ENCODE measurements around the gene CERS1.

CERS1 gene, protein sequence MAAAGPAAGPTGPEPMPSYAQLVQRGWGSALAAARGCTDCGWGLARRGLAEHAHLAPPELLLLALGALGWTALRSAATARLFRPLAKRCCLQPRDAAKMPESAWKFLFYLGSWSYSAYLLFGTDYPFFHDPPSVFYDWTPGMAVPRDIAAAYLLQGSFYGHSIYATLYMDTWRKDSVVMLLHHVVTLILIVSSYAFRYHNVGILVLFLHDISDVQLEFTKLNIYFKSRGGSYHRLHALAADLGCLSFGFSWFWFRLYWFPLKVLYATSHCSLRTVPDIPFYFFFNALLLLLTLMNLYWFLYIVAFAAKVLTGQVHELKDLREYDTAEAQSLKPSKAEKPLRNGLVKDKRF

DNA sequence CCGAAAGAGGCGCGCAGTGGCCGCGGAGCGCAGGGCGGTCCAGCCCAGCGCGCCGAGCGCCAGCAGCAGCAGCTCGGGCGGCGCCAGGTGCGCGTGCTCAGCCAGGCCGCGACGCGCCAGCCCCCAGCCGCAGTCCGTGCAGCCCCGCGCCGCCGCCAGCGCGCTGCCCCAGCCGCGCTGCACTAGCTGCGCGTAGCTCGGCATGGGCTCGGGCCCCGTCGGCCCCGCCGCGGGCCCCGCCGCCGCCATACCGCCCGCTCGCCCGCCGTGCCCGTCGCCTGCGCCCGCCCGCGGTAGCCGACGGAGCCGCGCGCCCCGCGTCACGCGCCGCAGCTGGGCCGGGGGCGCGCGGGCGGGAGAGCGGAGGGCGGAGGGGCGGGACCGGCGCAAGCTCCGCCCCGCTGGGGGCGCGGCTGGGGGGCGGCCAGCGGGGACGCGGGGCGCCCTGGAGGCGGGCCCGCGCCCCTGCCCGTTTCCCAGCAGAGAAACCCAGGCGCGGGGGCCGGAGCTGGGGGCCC is at the start of gene CERS1:
CERS1 (minus strand) TSS at position 335 of the 518 bp plus-strand sequence; CDS start at position 249, 86 bp downstream.
- no peak for DNase-seq (ENCODE audit: low read depth)

DNA sequence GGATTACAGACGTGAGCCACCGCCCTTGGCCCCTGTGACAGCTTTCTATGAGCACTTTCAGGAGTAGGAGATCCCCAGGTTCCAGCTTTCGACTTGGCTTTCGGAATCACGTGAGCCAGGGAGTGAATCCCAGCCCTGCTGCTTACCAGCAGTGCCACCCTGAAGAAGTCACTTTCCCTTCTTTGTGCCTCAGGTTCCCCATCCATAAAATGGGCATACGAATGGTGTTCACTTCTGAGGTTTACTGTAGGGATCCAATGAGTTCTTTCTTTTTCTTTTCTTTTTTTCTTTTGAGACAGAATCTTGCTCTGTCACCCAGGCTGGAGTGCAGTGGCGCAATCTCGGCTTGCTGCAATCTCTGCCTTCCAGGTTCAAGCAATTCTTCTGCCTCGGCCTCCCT is 49.3 kb upstream of the CERS1 start:
- DNase-seq (ENCODE audit: low read depth), result no peak

DNA sequence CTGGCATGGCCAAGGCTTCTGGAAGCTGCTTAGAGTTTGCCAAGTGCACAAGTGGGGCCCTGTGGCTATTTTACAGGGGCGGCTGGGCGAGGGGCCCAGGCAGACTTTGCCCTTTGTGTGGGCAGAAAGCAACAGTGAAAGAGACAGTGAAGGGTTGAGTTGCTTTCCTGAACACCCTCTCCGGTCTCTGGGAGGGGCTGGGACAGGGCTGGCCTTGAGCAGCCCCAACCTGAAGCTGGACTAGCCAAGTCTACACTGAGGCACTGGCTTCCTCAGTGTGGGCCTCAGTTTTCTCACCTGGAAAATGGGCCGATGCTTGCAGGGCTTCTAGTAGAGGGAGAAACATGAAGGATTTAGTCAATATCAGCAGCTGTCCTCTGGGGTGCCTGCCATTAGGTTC is 47.5 kb upstream of the CERS1 start:
- DNase-seq (ENCODE audit: low read depth), result no peak

DNA sequence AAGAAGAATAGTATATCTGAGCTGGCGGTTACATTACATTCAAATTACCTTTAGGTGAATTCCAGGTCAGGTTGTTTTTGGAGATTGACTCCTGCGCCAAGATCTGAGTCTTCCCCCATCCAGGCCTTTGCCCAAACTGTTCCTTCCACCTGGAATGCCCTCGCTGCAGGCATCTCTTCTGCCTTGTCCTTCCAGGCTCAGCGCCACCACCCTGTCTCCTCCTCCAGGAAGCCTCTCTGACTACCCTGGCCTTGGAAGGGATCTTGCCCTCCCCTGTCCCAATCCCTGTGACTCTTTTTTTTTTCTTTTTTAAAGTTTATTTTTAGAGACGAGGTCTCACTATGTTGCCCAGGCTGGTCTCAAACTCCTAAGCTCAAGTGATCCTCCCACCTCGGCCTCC is 46.7 kb upstream of the CERS1 start:
- no peak for DNase-seq (ENCODE audit: low read depth)

DNA sequence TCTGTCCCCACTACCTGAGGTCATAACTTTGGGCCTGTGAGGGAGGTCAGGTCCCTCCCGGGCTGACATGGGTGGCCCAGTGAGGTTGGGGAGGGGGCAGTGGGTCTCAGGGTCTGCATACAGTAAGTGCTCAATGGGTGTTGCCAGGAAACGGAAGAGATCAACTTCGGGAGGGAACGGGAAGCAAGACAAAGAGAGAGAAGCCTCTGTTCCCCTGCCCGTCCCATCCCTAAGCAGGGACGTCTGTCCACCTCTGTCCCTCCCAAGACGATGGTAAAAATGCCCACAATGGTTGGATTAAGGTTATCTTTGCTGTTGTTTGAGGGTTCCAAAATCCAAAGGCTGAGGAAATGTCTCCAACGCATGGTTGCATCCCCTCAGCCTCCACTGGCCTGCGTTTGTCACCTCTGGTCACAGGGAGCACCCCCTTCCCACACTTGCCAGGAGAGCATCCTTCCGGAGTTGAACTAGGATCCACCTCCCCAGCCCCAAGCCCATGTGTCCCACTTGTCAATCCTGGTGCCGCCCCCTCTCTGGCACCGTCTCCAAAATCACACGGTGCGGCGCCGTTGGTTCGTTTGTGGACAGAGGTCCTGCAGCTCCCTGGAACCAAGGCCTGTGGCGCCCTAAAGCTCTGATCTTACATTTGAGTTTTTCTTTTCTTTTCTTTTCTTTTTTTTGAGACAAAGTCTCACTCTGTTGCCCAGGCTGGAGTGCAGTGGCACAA is 45.8 kb upstream of the CERS1 start:
- DNase-seq (ENCODE audit: low read depth), result no peak

DNA sequence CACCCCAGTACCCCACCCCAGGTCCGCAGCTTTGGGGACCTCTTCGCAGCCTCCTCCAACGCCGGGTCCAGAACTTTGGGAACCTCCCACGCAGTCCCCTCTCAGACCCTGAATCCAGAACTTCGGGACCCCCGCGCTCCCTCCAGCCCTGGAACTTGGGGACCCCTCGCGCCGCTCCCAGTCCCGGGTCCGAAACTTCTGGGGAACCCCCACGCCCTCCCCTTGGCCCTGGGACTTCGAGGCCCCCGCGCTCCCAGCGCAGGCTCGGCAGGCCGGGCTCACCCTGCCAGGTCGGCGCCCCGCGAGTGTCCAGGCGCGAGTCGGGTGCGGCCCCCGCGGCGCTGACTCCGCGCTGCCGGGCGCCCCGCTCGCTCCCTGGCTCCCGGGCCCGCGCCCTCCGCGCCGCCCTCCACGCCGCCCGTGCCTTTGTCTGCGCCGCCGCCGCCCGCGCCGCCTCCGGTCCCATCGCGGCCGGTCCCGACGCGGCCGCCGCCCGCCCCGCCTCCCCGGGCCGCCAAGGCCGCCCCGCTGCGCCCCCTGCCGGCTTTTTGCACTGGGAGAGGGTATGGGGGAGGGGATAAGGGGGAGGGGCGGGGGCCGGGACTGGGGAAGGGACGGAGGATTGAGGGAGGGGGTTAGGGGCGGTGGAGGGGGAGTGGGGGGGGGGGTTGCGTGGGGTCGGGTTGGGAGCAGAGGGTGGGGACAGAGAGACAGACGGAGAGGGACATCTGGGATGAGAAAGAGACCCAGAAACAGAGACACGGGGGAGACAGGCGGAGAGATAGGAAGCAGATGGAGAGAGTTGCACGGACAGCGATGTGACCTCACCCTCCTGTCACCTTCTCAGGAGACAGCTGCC is 45.0 kb upstream of the CERS1 start, which contains the start of gene HOMER3:
HOMER3 (minus strand) TSS at position 449 of the 859 bp plus-strand sequence. CDS start 2,235 bp downstream, outside the sequence.
- DNase-seq (ENCODE audit: low read depth), result peak; percentile 55

DNA sequence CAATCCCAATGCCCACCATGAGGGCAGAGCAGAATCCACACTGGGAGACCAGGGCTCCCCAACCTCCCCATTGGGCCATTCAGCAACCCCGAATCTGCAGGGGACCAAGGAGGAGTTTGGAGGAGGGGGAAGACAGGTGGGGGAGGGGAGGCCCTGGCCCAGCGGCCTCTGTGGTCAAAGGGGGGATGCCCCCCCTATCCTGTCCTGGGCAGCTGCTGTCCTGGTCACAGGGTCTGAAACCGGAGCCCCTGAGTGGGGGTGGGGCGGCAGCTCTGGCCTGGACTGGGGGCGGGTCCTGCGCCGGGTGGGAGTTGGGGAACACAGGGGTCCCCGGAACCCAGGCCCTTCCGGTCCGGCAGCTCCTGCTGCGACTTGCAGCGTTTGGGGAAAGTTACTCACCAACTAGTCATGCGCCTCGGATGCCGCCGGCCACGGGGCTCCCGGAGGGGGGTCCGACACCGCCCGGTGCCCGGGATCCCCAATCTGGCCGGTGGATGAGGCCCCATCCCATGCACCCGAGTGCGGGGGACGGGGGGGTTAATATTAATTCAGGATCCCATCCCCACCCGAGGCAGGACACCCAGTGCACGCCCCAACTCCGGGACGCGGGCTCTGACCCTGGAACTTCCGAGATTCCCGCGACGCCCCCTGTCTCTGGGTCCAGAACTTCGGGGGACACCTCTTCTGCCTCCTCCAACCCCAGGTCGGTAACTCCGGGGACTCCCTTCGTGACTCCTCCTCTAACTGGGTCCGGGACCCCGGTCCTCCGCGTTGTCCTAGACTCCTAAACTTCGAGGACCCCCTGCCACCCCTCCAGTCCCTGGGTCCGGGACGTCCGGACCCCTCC is 44.2 kb upstream of the CERS1 start:
- DNase-seq (ENCODE audit: low read depth), result no peak

DNA sequence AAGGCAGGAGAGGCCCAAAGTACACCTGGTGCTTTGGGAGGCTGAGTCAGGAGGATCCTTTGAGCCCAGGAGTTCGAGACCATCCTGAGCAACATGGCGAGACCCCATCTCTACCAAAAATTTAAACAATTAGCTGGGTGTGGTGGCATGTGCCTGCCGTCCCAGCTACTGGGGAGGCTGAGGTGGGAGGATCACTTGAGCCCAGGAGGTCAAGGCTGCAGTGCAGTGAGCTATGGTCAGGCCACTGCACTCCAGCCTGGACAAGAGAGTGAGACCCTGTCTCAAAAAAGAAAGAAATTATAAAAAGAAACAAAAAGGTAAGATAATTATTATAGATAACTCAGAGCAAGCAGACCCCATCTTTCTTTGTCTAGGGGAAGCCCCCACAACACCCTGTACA is 43.2 kb upstream of the CERS1 start:
- DNase-seq (ENCODE audit: low read depth), result no peak

DNA sequence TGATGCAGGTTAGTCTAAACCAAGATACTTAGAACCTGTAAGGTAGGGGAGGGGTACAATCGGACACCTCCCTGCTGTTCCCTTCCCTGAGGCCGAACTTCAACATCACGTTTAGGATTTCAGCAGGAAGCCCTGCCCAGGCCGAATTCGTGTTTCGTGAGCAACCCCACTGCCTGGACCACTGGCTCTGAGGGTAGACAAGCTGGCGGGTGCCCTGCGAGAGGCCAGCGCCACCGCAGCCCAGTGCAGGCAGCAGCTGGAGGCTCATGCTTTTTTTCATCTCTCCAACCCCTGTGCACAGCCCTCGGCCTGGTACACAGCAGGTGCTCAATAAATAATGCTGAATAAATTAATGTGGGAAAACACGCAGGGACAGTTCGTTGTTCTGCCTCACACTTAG is 37.3 kb upstream of the CERS1 start:
- DNase-seq (ENCODE audit: low read depth), result no peak

DNA sequence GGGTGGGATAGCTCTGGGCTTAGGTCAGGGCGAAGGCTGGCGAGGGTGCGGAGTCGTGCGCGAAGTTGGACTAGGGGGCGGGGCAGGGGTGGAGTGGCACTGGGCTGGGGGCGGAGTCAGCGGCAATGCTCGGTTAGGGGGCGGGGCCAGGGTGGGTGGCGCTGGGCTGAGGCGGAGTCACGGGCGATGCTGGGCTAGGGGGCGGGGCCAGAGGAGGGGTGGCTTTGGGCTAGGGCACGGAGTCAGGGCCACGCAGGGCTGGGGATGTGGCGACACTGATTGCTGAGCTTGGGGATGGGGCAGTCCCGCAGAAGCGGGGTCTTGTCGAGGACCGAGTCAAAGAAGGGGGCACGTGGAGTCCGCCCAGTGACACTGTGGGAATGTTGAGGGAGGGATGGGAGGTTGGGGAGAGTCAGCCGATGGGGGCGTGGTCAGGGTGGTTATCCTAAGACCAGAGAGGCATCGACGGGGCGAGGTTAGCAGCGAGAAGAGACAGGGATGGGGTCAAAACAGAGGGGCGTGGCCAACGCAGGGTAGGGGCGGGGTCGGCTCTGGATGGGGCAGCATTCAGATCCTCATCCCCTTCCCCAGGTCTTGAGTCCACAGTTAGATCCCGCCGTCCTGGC is 36.4 kb upstream of the CERS1 start:
- peak; percentile 49 for DNase-seq (ENCODE audit: low read depth)

DNA sequence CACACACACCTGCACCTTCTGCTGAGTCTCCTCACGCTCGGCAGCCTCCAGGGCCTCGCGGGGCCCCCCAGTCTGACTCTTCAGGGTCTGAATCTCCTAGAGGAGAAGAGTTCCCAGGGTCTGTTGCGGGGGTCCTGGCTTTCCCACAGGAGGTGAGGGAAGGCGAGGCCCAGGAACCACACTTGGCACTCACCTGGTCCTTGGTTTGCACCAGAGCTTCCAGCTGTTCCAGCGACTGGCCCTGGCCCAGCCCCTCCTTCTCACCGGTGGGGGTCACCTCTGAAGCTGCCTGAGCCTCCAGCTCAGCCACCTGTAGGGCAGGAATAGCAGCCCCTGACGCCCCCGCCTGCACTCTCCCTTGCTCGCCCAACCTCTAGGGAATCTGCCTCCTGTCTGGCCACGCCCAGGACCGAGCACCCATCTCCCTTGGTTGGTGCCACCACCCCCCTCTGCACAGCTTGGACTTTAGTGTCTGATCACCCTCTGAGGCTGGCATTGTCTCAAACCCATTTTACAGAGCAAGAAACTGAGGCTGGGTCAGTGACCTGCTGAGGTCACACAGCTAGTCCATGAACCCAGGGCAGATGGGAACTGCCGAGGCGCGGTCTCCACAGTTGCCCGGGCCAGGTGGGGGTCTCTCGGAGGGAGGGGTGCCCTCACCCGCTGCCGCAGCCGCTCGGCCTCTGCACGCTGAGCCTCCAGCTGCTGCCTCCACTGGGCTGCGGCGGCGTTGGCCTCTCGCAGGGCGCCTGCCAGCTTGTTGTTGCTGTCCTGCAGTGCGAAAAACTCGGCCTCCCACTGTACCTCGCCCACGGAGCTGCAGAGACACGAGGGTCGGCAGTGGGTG is 35.6 kb upstream of the CERS1 start:
- no peak for DNase-seq (ENCODE audit: low read depth)

DNA sequence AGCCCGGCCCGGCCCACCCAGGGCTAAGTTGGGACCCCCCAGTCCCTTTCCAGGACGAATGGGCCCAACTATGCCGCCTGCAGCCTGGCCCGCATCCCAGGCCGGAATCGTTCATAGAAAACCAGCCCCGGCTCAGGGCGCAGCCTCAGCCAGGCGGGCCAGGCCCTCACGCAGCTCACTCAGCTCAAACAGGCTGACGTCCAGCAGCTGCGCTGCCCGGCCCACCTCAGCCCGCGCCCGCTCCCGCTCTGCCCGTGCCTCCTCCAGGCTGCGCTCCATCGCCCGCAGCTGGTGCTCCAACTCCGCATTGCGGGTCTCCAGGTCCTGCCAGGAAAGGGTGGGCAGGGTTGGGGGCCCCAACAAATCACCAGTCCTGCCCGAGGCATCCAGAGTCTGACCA is 33.4 kb upstream of the CERS1 start:
- no peak for DNase-seq (ENCODE audit: low read depth)

DNA sequence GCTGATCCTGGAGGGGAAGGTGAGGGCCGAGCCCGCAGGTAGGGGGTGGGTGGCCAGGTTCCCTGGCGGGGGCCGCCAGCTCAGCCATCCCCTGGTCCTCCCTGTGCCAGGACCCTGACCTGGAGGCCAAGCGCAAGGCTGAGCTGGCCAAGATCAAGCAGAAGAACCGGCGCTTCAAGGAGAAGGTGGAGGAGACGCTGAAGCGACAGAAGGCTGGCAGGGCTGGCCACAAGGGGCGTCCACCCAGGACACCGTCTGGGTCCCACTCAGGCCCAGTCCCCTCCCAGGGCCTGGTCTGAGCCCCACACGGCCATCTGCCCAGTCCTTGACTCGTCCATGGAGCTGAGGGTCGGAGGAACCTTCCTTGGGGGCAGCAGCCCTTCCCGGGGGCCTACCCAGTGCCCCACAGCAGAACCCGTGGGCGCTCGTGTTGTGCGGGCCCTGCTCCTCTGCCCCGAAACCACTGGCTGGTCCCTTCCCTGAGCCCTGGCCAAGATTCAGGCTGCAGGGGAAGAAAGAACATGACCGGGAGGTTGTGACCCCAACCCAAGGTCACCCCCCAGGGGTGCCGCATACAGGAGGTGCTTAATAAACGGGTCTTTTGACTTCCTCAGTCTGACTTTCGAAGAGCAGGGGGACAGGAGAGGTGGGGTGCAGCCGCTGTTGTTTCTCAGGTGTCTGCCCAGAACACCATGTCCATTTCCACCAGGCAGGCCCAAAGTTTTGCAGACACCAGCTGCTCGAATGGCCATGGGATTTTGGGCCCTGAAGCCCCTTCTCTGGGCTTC is 32.3 kb upstream of the CERS1 start:
- DNase-seq (ENCODE audit: low read depth), result no peak

DNA sequence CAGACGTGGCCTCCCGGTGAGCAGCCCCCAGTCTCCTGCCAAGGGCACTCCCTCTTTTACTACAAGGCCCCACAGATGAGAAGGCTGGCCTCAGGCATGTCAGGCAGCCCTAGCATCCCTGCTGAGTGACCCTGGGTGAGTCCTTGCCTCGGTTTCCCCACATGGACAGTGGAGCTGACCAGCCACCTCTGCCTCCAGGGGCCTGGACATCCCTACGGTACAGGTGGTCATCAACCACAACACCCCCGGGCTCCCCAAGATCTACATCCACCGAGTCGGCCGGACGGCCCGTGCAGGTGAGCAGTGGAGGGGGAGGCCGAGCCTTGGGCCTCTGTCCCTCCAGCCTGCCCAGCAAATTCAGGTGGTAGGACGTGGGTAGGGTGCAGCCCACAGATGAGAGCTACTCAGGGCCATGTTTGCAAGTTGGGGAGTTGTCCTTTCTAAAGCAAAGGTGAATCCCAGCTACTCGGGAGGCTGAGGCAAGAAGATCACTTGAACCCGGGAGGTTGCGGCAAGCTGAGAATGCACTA is 28.8 kb upstream of the CERS1 start:
- no peak for DNase-seq (ENCODE audit: low read depth)

DNA sequence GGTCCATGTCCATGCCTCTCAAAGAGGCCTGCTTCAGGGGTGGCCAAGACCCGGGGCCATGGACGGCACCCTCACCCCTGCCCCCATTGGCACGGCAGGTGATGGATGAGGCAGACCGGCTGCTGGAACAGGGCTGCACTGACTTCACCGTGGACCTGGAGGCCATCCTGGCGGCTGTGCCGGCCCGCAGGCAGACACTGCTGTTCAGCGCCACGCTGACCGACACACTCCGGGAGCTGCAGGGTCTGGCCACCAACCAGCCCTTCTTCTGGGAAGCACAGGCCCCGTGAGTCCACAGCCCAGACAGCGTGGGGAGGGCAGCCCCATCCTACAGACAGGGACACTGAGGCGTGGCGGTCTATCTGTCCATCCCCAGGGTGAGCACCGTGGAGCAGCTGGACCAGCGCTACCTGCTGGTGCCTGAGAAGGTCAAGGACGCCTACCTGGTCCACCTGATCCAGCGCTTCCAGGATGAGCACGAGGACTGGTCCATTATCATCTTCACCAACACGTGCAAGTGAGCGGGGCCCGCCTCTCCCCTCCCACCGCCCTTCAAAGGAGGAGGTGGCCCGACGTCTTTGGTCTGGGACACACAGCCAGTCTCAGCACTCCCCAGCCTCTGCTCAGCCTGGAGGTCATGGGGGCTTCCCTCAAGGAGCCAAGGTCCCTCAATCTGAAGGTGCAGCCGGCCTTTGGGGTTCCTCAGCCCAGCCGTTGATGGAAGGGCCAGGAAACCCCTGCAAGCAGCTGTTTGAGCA is 26.4 kb upstream of the CERS1 start:
- DNase-seq (ENCODE audit: low read depth), result no peak

DNA sequence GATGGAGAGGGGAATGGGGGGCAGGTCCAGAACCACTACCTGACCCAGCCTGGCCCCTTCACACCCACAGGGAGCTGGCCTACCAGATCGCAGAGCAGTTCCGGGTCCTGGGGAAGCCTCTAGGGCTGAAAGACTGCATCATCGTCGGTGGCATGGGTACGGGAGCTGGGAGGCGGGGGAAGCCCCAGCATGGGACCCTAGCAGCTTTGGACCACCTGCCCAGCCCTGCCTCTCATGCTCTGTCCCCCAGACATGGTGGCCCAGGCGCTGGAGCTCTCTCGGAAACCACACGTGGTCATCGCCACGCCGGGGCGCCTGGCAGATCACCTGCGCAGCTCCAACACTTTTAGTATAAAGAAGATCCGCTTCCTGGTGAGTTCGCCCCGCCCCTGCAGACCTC is 25.6 kb upstream of the CERS1 start:
- DNase-seq (ENCODE audit: low read depth), result no peak

DNA sequence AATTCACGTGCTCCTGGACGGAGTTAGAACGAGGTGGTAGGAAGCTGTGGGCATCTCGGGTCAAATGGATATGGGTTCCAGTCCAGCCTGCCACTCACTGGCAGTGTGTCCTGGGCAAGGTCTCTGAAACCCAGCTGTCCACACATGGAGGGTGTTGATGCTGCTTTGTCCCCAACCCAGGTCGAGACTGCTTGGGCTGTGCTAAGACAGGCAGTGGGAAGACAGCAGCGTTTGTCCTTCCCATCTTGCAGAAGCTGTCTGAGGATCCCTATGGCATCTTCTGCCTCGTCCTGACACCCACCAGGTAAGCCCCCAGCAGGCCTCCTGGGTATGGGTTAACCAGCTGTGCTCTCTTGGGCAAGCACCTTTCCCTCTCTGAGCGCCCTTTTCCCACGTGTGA is 24.4 kb upstream of the CERS1 start:
- no peak for DNase-seq (ENCODE audit: low read depth)

DNA sequence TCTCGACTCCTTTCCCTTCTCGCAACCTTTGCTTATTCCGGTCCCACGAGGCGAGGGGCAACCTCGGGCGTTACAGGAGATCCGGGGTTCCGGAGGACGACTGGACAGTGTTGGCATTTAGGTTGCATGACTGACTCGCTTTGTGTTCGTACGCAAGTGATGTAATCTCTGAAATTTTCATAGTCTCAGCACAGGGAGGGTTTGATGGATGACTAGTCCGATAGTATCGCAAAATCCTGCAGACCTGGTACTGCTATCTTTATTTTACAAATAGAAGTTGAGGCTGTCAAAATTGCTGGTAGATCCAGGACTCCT is 23.9 kb upstream of the CERS1 start:
- no peak for DNase-seq (ENCODE audit: low read depth)

Measured in stimulated activated CD8-positive, alpha-beta memory T cell treated with anti-CD3 and anti-CD28 coated beads, Interleukin-12 subunit alpha, Interleukin-12 subunit beta, amount 100 ng/mL, for 4 hours (primary cell).